Measurements from ENCODE around the gene HPSE2.
A peak's percentile ranks its signal among the peaks of the same experiment; 100 is the strongest.

HPSE2 gene

GRCh38 chr10:98758463-98758862 is 477.2 kb downstream of the HPSE2 start:
- no peak for TF ChIP-seq EGR1 (IDR thresholded peaks at IDR 0.05)

DNA sequence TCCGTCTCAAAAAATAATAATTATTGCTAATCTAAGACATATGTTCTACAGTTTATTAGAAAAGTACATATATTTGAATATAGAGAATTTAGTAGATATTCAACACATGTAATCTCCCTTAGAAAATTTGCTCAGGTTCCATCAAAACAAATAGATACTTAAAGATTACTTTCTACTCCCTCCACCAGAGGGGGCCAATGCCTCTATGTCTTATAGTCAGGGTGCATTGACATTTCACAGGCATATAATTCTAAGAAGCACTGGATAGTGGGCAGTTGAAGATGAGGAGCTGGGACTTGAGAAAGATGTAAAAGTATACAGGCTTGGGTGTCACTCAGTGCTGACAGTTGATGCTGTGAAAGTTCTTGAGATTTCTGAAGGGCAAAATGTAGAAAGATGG is 487.4 kb downstream of the HPSE2 start:
- TF ChIP-seq REST (IDR thresholded peaks at IDR 0.05; ENCODE audit: low read depth): no peak
- TF ChIP-seq RAD21 (IDR thresholded peaks at IDR 0.05; ENCODE audit: low read depth): peak; percentile 48

DNA sequence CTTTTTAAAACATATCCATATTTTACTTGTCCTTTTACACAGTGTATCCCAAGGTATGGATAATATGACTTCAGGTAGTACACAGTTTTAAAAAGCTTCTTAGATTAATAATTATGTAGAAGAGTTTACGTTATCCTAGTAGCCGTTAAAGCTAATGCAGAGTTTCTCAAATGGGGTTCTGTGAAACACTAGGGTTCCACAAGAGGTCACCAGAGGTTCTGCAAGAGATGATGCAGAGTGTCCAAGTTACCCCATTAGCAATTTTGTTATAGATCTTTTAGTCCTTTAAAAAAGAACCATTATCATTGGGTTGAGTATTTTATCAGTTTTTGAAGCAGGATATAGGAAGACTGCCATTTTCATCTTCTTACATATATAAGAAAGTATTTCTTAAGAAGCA is 490.0 kb downstream of the HPSE2 start:
- TF ChIP-seq EGR1 (IDR thresholded peaks at IDR 0.05): no peak
- TF ChIP-seq RAD21 (IDR thresholded peaks at IDR 0.05; ENCODE audit: low read depth): peak; percentile 15; the same call in 1 of the 2 replicates
- no peak for TF ChIP-seq NFIC (IDR thresholded peaks at IDR 0.05)

GRCh38 chr10:98720551-98720950 is 515.1 kb downstream of the HPSE2 start:
- no peak for TF ChIP-seq TEAD4 (IDR thresholded peaks at IDR 0.05)
- TF ChIP-seq, protein P1, sequence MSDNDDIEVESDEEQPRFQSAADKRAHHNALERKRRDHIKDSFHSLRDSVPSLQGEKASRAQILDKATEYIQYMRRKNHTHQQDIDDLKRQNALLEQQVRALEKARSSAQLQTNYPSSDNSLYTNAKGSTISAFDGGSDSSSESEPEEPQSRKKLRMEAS (IDR thresholded peaks at IDR 0.05): no peak
- TF ChIP-seq CEBPB (IDR thresholded peaks at IDR 0.05): no peak
- TF ChIP-seq TAF1 (IDR thresholded peaks at IDR 0.05; ENCODE audit: low read depth): no peak
- TF ChIP-seq NFIC (IDR thresholded peaks at IDR 0.05): no peak
- no peak for TF ChIP-seq ZBTB7A (IDR thresholded peaks at IDR 0.05; ENCODE audit: low read depth)
- TF ChIP-seq EP300 (IDR thresholded peaks at IDR 0.05; ENCODE audit: borderline replicate concordance): no peak
- TF ChIP-seq RAD21 (IDR thresholded peaks at IDR 0.05; ENCODE audit: low read depth): no peak
- TF ChIP-seq EGR1 (IDR thresholded peaks at IDR 0.05): no peak
- TF ChIP-seq FOXM1 (IDR thresholded peaks at IDR 0.05; ENCODE audit: borderline replicate concordance, low read depth): no peak

- TF ChIP-seq, protein P1 (IDR thresholded peaks at IDR 0.05): no peak
- TF ChIP-seq CEBPB (IDR thresholded peaks at IDR 0.05) (no peak), RAD21 (IDR thresholded peaks at IDR 0.05; ENCODE audit: low read depth) (no peak), REST (IDR thresholded peaks at IDR 0.05; ENCODE audit: low read depth) (no peak), TEAD4 (IDR thresholded peaks at IDR 0.05) (no peak), EGR1 (IDR thresholded peaks at IDR 0.05) (no peak), FOXM1 (IDR thresholded peaks at IDR 0.05; ENCODE audit: borderline replicate concordance, low read depth) (no peak), TAF1 (IDR thresholded peaks at IDR 0.05; ENCODE audit: low read depth) (no peak), ZBTB7A (IDR thresholded peaks at IDR 0.05; ENCODE audit: low read depth) (no peak), EP300 (IDR thresholded peaks at IDR 0.05; ENCODE audit: borderline replicate concordance) (no peak), NFIC (IDR thresholded peaks at IDR 0.05) (no peak), CREB1 (IDR thresholded peaks at IDR 0.05; ENCODE audit: low read depth) (no peak), TCF12 (IDR thresholded peaks at IDR 0.05; ENCODE audit: low read depth) (no peak)
- TF ChIP-seq, protein P2, sequence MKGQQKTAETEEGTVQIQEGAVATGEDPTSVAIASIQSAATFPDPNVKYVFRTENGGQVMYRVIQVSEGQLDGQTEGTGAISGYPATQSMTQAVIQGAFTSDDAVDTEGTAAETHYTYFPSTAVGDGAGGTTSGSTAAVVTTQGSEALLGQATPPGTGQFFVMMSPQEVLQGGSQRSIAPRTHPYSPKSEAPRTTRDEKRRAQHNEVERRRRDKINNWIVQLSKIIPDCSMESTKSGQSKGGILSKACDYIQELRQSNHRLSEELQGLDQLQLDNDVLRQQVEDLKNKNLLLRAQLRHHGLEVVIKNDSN (IDR thresholded peaks at IDR 0.05): no peak
Measured at GRCh38 chr10:98713586-98713985, 522.1 kb downstream of the HPSE2 start.

GRCh38 chr10:98696516-98696915 is 539.1 kb downstream of the HPSE2 start:
- no peak for TF ChIP-seq CREB1 (IDR thresholded peaks at IDR 0.05; ENCODE audit: low read depth)
- TF ChIP-seq ZBTB7A (IDR thresholded peaks at IDR 0.05; ENCODE audit: low read depth): no peak
- TF ChIP-seq TAF1 (IDR thresholded peaks at IDR 0.05; ENCODE audit: low read depth): no peak
- TF ChIP-seq TEAD4 (IDR thresholded peaks at IDR 0.05): no peak
- TF ChIP-seq, protein P2 (IDR thresholded peaks at IDR 0.05): no peak
- no peak for TF ChIP-seq EGR1 (IDR thresholded peaks at IDR 0.05)
- no peak for TF ChIP-seq RAD21 (IDR thresholded peaks at IDR 0.05; ENCODE audit: low read depth)
- no peak for TF ChIP-seq REST (IDR thresholded peaks at IDR 0.05; ENCODE audit: low read depth)
- no peak for TF ChIP-seq EP300 (IDR thresholded peaks at IDR 0.05; ENCODE audit: borderline replicate concordance)
- no peak for TF ChIP-seq YY1 (IDR thresholded peaks at IDR 0.05; ENCODE audit: low read depth)
- no peak for TF ChIP-seq TCF12 (IDR thresholded peaks at IDR 0.05; ENCODE audit: low read depth)
- TF ChIP-seq CEBPB (IDR thresholded peaks at IDR 0.05): no peak
- TF ChIP-seq, protein P1 (IDR thresholded peaks at IDR 0.05): no peak
- TF ChIP-seq FOXM1 (IDR thresholded peaks at IDR 0.05; ENCODE audit: borderline replicate concordance, low read depth): no peak
- no peak for TF ChIP-seq NFIC (IDR thresholded peaks at IDR 0.05)
